Naive thymus-derived CD8-positive, alpha-beta T cell (primary cell): Measurements from ENCODE around the gene MAN2B2. TPM values are rescaled to one million over a fixed set of nuclear protein-coding genes. Genes with fewer than 3 reads are reported as not detected.
"Not testable (repeated sequence)": the region's sequence is repeated elsewhere in the genome, so short reads cannot be mapped to it uniquely, and the experiment has no call there.

Source experiments
- ATAC-seq, 2 donors: fragments of 150-1000 bp; cut with Tn5 transposase in 1 of 2; sonication (Bioruptor Pico), chemical (Tn5 transposase) in 1 of 2; 1 replicate in 1 of 2; 2 replicates in 1 of 2; pipeline ENCODE4 v1.10.0; 2021; ENCODE audit warnings: mild to moderate bottlenecking in 2 of 2, moderate library complexity in 2 of 2
- POLR2A ChIA-PET: fragments of 350-600 bp; sonication (Branson Sonifier 250); formaldehyde crosslinking; loops from one replicate; lab custom pipeline; 2021; ENCODE audit warnings: antibody characterized with exemption; lab: Charles Lee
- DNase-seq, 10 donors: peaks; one replicate each; pipeline versions ENCODE4 v3.0.0 to v3.0.0-alpha.2; 2020 to 2022
- H3K27ac Mint-ChIP-seq, 10 donors: one replicate each; pipeline ENCODE4 v1.8.0; 2020 to 2022; ENCODE audit warnings: mild to moderate bottlenecking in 10 of 10, mixed read lengths in 10 of 10, moderate library complexity in 4 of 10, inconsistent platforms in 1 of 10
- H3K27me3 Mint-ChIP-seq, 5 donors: one replicate each; pipeline ENCODE4 v1.8.0; 2021 to 2022; ENCODE audit warnings: mixed read lengths in 5 of 5
- H3K36me3 Mint-ChIP-seq, 3 donors: one replicate each; pipeline ENCODE4 v1.8.0; 2020 to 2022; ENCODE audit warnings: mixed read lengths in 3 of 3, mild to moderate bottlenecking in 2 of 3, inconsistent platforms in 1 of 3
- H3K4me1 Mint-ChIP-seq, 4 donors: one replicate each; pipeline ENCODE4 v1.8.0; 2021 to 2022; ENCODE audit warnings: mixed read lengths in 4 of 4
- H3K4me3 Mint-ChIP-seq, 10 donors: one replicate each; pipeline ENCODE4 v1.8.0; 2020 to 2022; ENCODE audit warnings: mild to moderate bottlenecking in 10 of 10, mixed read lengths in 10 of 10, moderate library complexity in 6 of 10, inconsistent platforms in 1 of 10
- H3K9me3 Mint-ChIP-seq, 9 donors: one replicate each; pipeline ENCODE4 v1.8.0; 2020 to 2022; ENCODE audit warnings: mixed read lengths in 9 of 9, mild to moderate bottlenecking in 3 of 9, inconsistent platforms in 1 of 9, moderate library complexity in 1 of 9
- polyA plus RNA-seq, 3 donors: library from polyadenylated mRNA; unstranded; fragments of 300-500 nt; fragmentation: Illumina TruSeq; gene quantifications; one replicate each; pipeline ENCODE4 v1.2.3, GENCODE V29; 2021
- total RNA-seq, 8 experiments: library from RNA in 2 of 8; stranded (reverse) in 2 of 8; gene quantifications; one replicate each; pipeline ENCODE4 v1.2.3 and lab custom pipeline; 2021 to 2026

Gene MAN2B2
- total and polyA plus RNA-seq, 5 experiments from 2014 or later = 11.8 to 43.2 (median 30.4) TPM

- no peaks in the 10 kb centered on the region for H3K36me3 Mint-ChIP-seq
- POLR2A ChIA-PET = interaction anchor here (5.4 kb wide), 1 partner anchor 17 kb away, joined by 76 read pairs; the partner anchor contains the start of gene MRFAP1
Observed at GRCh38 chr4:6660430-6660829, 85.4 kb downstream of the MAN2B2 start.

GRCh38 chr4:6662591-6662990, 87.6 kb downstream of the MAN2B2 start:
- Mint-ChIP-seq H3K36me3 (peaks cover 0 to under 1% (median 0%) of the 10 kb centered on the region in 3 donors), H3K27ac (no peak overlapping the region), H3K9me3 (no peaks in the 10 kb centered on the region), H3K27me3 (peaks cover 0 to 38% (median 5%) of the 10 kb centered on the region in 5 donors), H3K4me3 (peak overlapping the region in 2 of 10 donors; percentile 45 to 57), H3K4me1 (peaks cover 1 to 16% (median 15%) of the 10 kb centered on the region in 4 donors)
- POLR2A ChIA-PET = interaction anchor here (0.6 to 4.5 kb wide), 4 partner anchors 9 to 54 kb away, joined by 3 to 38 read pairs (median 14); partner anchors contain the start of genes BLOC1S4 and MRFAP1
- no peak for DNase-seq
- ATAC-seq = no peak

More at GRCh38 chr4:6660430-6660829, 85.4 kb downstream of the MAN2B2 start:
- Mint-ChIP-seq H3K27me3 (peaks cover 0 to 38% (median 5%) of the 10 kb centered on the region in 5 donors), H3K4me1 (peaks cover 1 to 16% (median 15%) of the 10 kb centered on the region in 4 donors), H3K4me3 (peak overlapping the region in 1 of 10 donors; percentile 62), H3K9me3 (no peaks in the 10 kb centered on the region), H3K27ac (peak overlapping the region in 1 of 10 donors; percentile 71)
- no peak for ATAC-seq
- DNase-seq = no peak

GRCh38 chr4:6663596-6664393, 88.8 kb downstream of the MAN2B2 start:
- H3K9me3 Mint-ChIP-seq = no peaks in the 10 kb centered on the region
- ATAC-seq (peak; percentile 36 to 43), DNase-seq (no peak)
- peaks cover 0 to 35% (median 5%) of the 10 kb centered on the region in 5 donors for H3K27me3 Mint-ChIP-seq
- POLR2A ChIA-PET = interaction anchor here (0.6 to 4.5 kb wide), 8 partner anchors 10 to 246 kb away, joined by 3 to 38 read pairs (median 4); partner anchors contain the start of genes BLOC1S4, MAN2B2, MRFAP1 and MRFAP1L1
- peaks cover 0 to 5% (median 0%) of the 10 kb centered on the region in 3 donors for H3K36me3 Mint-ChIP-seq
- H3K4me1 Mint-ChIP-seq = peaks cover 1 to 13% (median 9%) of the 10 kb centered on the region in 4 donors
- H3K4me3 Mint-ChIP-seq = peak overlapping the region in 8 of 10 donors; percentile 12 to 57 (median 50)
- H3K27ac Mint-ChIP-seq = peak overlapping the region in 1 of 10 donors; percentile 36

- POLR2A ChIA-PET = interaction anchor here (0.6 to 0.7 kb wide), 2 partner anchors 25 to 365 kb away, joined by 3 to 5 read pairs; no protein-coding TSS in a partner anchor
- H3K4me3 Mint-ChIP-seq = no peak overlapping the region
- DNase-seq = no peak
Observed at GRCh38 chr4:6665320-6665654, 90.3 kb downstream of the MAN2B2 start.

GRCh38 chr4:6668391-6668790, 93.4 kb downstream of the MAN2B2 start:
- peaks cover 0 to 14% (median 2%) of the 10 kb centered on the region in 3 donors for H3K36me3 Mint-ChIP-seq
- POLR2A ChIA-PET = no interaction called here
- no peaks in the 10 kb centered on the region for H3K9me3 Mint-ChIP-seq
- ATAC-seq = no peak
- peaks cover 0 to 8% (median 0%) of the 10 kb centered on the region in 5 donors for H3K27me3 Mint-ChIP-seq
- DNase-seq = no peak
- no peak overlapping the region for H3K4me3 Mint-ChIP-seq
- no peak overlapping the region for H3K27ac Mint-ChIP-seq
- H3K4me1 Mint-ChIP-seq = peaks cover 5 to 11% (median 7%) of the 10 kb centered on the region in 4 donors

More at GRCh38 chr4:6665320-6665654, 90.3 kb downstream of the MAN2B2 start:
- Mint-ChIP-seq H3K9me3 (no peaks in the 10 kb centered on the region), H3K4me1 (peaks cover 0 to 5% (median 1%) of the 10 kb centered on the region in 4 donors), H3K36me3 (peaks cover 0 to 10% (median 2%) of the 10 kb centered on the region in 3 donors), H3K27ac (no peak overlapping the region), H3K27me3 (peaks cover 0 to 31% (median 4%) of the 10 kb centered on the region in 5 donors)
- ATAC-seq = no peak

- Mint-ChIP-seq H3K9me3 (no peaks in the 10 kb centered on the region), H3K4me1 (peaks cover 27 to 38% (median 33%) of the 10 kb centered on the region in 4 donors), H3K4me3 (peak overlapping the region in 2 of 10 donors; percentile 18 to 50), H3K27me3 (peaks cover 0 to 6% (median 0%) of the 10 kb centered on the region in 5 donors), H3K27ac (peak overlapping the region in 3 of 10 donors; percentile 25 to 37 (median 36)), H3K36me3 (peaks cover 7 to 33% (median 12%) of the 10 kb centered on the region in 3 donors)
- POLR2A ChIA-PET = interaction anchor here (2.0 to 15.2 kb wide), 7 partner anchors 12 to 97 kb away, joined by 6 to 521 read pairs (median 27); partner anchors contain the start of genes BLOC1S4, MAN2B2, MRFAP1 and MRFAP1L1
- no peak for DNase-seq
- ATAC-seq = no peak
Observed at GRCh38 chr4:6671648-6672047, 96.7 kb downstream of the MAN2B2 start.

GRCh38 chr4:6672131-6672530, 97.1 kb downstream of the MAN2B2 start:
- H3K27ac Mint-ChIP-seq = peak overlapping the region in 1 of 10 donors; percentile 63
- DNase-seq = no peak
- peaks cover 30 to 43% (median 38%) of the 10 kb centered on the region in 4 donors for H3K4me1 Mint-ChIP-seq
- H3K9me3 Mint-ChIP-seq = peaks cover 0 to 2% (median 0%) of the 10 kb centered on the region in 9 donors
- POLR2A ChIA-PET = interaction anchor here (3.3 to 15.2 kb wide), 7 partner anchors 9 to 97 kb away, joined by 11 to 521 read pairs (median 38); partner anchors contain the start of genes BLOC1S4, MAN2B2, MRFAP1 and MRFAP1L1
- H3K27me3 Mint-ChIP-seq = peaks cover 0 to 6% (median 0%) of the 10 kb centered on the region in 5 donors
- peak overlapping the region in 1 of 10 donors; percentile 18 for H3K4me3 Mint-ChIP-seq
- ATAC-seq = no peak
- H3K36me3 Mint-ChIP-seq = peaks cover 7 to 37% (median 12%) of the 10 kb centered on the region in 3 donors

- Mint-ChIP-seq H3K36me3 (peaks cover 7 to 42% (median 16%) of the 10 kb centered on the region in 3 donors), H3K4me3 (peak overlapping the region in 8 of 10 donors; percentile 78 to 100 (median 96))
Observed at GRCh38 chr4:6672541-6673190, 97.7 kb downstream of the MAN2B2 start.

More at GRCh38 chr4:6672541-6673190, 97.7 kb downstream of the MAN2B2 start:
- H3K27me3 Mint-ChIP-seq, ATAC-seq, DNase-seq, H3K9me3 Mint-ChIP-seq: not testable (repeated sequence)
- POLR2A ChIA-PET = interaction anchor here (0.7 to 15.2 kb wide), 20 partner anchors 10 to 398 kb away, joined by 3 to 521 read pairs (median 12); partner anchors contain the start of genes BLOC1S4, GRPEL1, KIAA0232 and MAN2B2
- H3K4me1 Mint-ChIP-seq = peaks cover 32 to 48% (median 43%) of the 10 kb centered on the region in 4 donors
- peak overlapping the region in 7 of 10 donors; percentile 96 to 99 (median 99) for H3K27ac Mint-ChIP-seq

Other genes with a start within 250 kb of the MAN2B2 start
- not detected for gene PPP2R2C, start 102.6 kb upstream of the MAN2B2 start, total RNA-seq
- not detected for gene PPP2R2C, start 102.6 kb upstream of the MAN2B2 start, polyA plus RNA-seq
- 100 to 1,000 TPM; 148 to 153 TPM for gene MRFAP1, start 65.5 kb downstream of the MAN2B2 start, total RNA-seq
- 100 to 1,000 TPM; 141 to 186 (median 155) TPM for gene MRFAP1, start 65.5 kb downstream of the MAN2B2 start, polyA plus RNA-seq
- 1 to 10 TPM in 1 of 2 experiments, under 1 TPM in 1; 0.39 to 3.0 TPM for gene S100P, start 118.7 kb downstream of the MAN2B2 start, total RNA-seq
- gene S100P, start 118.7 kb downstream of the MAN2B2 start, polyA plus RNA-seq = 1 to 10 TPM in 1 of 3 donors, not detected in 2; 3.2 TPM
- gene MRFAP1L1, start 134.7 kb downstream of the MAN2B2 start, total RNA-seq = 100 to 1,000 TPM; 123 to 127 TPM
- gene MRFAP1L1, start 134.7 kb downstream of the MAN2B2 start, polyA plus RNA-seq = 100 to 1,000 TPM; 102 to 124 (median 105) TPM
- 10 to 100 TPM; 38.7 to 40.0 TPM for gene BLOC1S4, start 141.0 kb downstream of the MAN2B2 start, total RNA-seq
- gene BLOC1S4, start 141.0 kb downstream of the MAN2B2 start, polyA plus RNA-seq = 10 to 100 TPM; 65.8 to 81.6 (median 75.4) TPM
- 10 to 100 TPM; 29.9 to 31.0 TPM for gene KIAA0232, start 207.5 kb downstream of the MAN2B2 start, total RNA-seq
- gene KIAA0232, start 207.5 kb downstream of the MAN2B2 start, polyA plus RNA-seq = 10 to 100 TPM; 11.9 to 15.4 (median 13.7) TPM